Keratinocyte (primary cell): ENCODE data around the gene ADAMTS2.

Experiments
- CTCF ChIP-seq, 3 experiments: IDR thresholded peaks in 1 of 3; conservative IDR thresholded peaks in 1 of 3; optimal IDR thresholded peaks in 1 of 3; 2 replicates in 2 of 3; 3 replicates in 1 of 3; pipeline versions ENCODE3 to v1.5.1; 2011; ENCODE audit warnings: low read length in 3 of 3, mild to moderate bottlenecking in 3 of 3, moderate library complexity in 2 of 3, control low read depth in 1 of 3, inconsistent platforms in 1 of 3; ENCODE audit not compliant: insufficient read depth in 2 of 3; ENCODE audit errors: extremely low read depth in 1 of 3
- EZH2 ChIP-seq: IDR thresholded peaks from one replicate; pipeline ENCODE4 v1.6.1; 2012; ENCODE audit warnings: inconsistent platforms, mild to moderate bottlenecking, low read length, moderate library complexity

GRCh38 chr5:179269781-179270543, 75.3 kb downstream of the ADAMTS2 start:
- TF ChIP-seq CTCF (optimal IDR thresholded peaks at IDR 0.05 in 1 of 3, IDR thresholded peaks at IDR 0.05 in 1 of 3, conservative IDR thresholded peaks at IDR 0.05 in 1 of 3; ENCODE audit: extremely low read depth in 1 of 3, insufficient read depth in 2 of 3, low read length in 3 of 3), result no peak
- TF ChIP-seq EZH2, result no peak
